CD4-positive, alpha-beta T cell treated with Interleukin-6 at 100 ng/mL for 8 hours (primary cell): ENCODE measurements around the gene CTAG2.
"Not testable (repeated sequence)": the region's sequence is repeated elsewhere in the genome, so short reads cannot be mapped to it uniquely, and the experiment has no call there.

Experiments used
- DNase-seq: peaks from one replicate; pipeline ENCODE4 v3.0.0-alpha.2; 2020; ENCODE audit warnings: mixed read lengths, low spot score

CTAG2 gene

DNA sequence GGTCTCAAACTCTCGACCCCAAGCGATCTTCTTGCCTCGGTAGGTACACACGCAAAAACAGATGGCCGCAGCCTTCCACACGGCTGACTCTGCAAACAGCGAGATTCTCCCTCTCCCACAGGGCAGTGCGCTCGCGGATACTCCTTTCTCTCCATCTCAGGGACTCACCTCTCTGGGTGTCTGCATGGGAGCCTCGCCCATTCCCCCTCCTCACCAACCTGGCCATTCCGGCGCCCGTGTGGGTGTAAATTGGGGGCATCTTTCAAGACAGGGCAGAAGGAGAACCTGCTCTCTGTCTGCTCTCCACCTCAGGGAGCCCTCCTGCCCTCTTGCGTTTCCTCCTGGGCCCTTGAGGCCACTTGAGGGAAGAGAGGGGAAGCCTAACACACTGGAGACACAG lies 4.4 kb downstream of the CTAG2 start:
- peak; percentile 0 for DNase-seq

DNA sequence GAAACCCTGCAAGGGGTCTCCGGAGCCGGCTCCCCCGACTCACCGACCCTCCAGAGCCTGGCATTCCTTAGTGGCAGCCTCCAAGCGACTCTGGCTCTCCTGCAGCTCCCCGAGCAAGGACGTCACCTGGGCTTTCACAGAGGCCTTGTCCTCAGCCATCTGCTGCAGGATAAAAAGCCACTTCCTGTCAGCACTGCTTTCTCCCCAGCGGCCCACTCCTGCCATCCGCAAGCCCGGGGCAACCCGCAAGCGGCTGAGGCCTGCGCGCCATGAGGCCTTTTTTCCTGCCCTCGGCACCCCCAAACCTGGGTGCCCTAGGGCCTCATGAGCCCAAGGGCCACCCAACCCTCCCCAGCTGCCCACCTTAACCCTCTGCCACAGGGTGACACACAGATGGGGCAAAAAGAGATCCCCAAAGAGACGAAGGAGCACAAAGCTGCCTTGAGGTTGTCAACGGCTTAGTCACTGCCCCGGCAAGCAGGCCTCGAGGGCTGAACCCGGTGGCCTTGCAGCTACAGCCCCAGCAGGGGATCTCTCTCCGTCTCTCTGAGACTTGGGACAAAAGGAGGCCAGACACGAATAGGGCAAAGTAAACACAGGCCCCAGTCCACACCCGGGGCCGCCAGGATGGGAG lies 7.5 kb downstream of the CTAG2 start:
- DNase-seq, result not testable (repeated sequence)

DNA sequence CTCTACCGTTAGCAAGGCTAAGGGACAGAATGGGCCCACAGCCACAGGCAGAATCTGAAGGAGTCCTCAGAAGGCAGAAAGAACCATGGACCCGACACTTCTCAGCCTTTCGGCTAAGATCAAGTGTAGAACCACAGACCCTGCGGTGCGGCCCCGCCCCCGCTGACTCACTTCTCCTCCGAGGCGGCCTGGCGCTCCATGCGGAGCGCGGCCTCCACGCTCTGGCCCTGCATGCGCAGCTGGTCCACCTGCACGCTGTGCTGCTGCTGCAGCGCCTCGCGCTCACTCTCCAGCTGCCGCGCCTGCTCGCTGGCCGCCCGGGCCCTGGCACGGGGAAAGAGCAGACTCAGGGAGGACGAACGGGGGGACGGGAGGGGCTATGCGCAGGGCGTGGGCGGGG lies 9.7 kb downstream of the CTAG2 start:
- not testable (repeated sequence) for DNase-seq

DNA sequence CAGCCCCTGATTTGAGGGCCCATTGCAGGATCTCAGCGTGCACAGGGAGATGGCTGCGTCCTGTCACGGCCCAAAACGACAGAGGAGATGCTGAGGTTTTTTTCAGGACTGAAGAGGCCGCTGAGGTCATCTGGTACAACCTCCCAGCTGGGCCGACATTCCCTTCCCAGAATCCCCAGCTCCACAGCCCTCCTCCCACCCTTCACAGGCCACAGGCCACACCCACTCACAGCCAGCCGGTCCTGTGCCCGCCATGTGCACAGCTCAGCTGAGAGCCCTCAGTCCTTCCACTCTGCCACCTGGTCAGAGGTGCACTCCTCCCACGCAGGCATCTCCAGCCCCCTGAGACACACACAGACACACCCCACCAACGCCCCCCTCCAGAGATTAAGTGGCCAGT lies 11.6 kb downstream of the CTAG2 start:
- DNase-seq, result not testable (repeated sequence)

DNA sequence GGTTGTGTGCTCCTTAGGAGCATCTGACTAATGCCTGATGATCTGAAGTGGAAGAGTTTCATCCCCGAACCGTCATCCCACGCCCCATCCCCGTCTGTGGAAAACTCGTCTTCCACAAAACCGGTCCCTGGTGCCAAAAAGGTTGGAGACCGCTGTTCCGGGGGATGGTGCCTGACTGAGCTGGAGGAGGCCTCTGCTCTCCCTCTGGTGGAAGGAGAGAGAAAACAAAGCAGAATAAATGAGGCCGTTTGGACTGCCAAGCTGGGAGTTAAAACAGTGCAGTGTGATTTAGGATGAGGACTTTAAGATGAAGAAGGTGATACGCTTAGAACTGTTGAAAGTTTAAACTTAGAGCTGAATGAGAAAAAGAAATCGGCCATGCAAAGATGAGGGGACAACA lies 19.7 kb downstream of the CTAG2 start:
- DNase-seq, result not testable (repeated sequence)

DNA sequence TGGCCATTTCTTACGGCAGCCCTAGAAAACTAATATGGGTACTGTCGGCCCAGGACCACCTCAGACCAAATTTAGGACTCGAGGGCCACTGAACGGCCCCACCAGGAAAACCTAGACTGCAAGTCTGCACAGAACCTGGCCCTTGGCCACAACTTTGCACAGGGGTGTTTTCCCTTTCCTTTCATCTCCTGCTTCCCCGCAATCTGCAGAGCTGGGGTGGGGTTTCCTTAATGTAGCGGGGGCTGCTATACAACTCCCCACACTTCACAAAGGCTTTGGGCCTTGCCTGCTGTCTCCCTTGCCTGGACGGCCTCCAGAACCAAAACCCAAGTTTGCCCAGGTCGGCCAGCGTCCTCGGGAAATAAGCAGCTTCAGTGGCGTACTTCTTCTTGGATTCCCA lies 22.4 kb downstream of the CTAG2 start:
- DNase-seq, result not testable (repeated sequence)

DNA sequence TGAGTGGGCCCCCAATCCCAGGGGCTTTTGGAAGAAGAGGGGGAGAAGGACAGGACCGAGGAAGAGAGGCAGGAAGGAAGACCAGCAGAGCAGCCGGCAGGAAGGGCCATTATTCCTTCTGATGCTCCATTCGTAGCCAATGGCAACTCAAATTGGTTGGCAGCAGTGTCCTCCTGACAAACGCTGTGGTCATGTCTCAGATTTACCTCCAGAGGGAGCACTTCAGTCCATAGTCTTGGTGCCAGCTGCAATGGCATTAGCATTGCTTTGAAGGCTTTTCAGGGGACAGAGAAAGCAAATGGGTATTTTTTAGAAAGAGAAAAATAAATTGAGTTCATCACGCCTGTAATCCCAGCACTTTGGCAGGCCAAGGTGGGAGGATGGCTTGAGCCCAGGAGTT lies 24.4 kb downstream of the CTAG2 start:
- DNase-seq, result not testable (repeated sequence)

DNA sequence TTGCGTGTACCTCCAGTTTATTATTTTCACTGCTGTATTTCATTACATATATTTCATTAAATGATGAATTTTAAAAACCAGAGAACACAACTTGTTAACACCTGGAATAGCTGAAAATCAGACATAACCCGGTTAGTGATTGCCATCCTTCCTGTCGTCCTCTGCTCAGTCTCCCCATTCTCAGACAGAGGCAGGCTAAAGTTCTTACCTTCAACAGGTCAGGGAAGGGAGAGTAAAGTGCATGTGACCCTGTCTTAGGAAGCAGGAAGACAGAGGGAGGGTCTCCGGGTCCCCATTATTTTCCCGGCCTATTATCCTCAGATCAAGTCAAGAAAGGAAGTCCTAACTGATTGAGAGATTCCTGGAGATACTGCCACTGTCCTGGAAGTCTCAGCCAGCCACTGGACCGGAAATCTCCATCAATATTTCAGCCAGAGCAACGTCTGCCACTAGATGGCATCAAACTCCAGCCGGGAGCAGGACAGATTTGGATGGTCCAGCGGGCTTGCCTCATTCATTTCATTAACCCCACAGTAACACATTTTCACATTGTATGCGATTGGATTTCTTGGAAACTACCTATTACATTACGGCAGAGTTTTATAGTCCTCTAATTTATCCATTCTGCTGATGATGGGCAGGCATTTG lies 32.5 kb downstream of the CTAG2 start:
- DNase-seq, result not testable (repeated sequence)

DNA sequence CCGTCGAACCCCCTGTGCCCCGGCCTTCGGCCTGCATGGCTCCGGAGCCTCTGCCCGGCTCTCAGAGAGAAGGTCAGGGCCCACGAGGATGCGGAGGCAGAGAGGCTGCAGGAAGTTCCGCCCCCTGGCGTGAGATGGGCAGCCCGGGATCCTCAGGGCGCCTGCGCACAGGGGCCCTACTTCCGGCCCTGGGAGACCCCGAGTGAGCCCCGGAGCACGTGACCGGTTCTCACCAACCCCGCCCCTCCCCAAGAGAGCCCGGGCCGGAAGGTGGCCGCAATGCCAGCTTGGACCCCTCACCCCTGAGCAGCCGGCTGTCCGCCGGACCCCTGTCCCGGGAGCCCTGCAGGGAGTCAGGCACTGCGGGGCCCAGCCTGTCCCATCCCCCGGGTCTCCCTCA lies 34.2 kb downstream of the CTAG2 start, which contains the start of gene CTAG1B:
TSS of gene CTAG1B (minus strand) at position 101 of the 400 bp plus-strand sequence. CDS start at position 37, 64 bp downstream.
- not testable (repeated sequence) for DNase-seq

DNA sequence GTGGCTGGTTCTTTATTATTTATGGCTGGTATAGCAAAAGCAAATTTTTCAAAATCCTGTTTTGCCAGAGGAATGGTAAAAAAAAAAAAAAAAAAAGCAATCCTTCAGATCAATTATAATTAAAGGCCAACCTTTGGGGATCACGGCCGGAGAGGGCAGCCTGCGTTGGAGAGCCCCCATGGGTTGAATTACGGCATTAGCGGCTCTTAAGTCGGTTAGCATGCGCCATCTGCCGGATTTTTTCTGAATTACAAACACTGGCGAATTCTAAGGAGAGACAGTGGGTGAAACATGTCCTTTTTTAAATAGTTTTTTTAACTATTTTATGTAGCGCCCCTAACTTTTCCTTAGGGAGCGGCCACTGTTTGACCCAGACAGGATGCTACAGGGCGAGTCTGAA lies 39.8 kb downstream of the CTAG2 start:
- DNase-seq, result not testable (repeated sequence)

DNA sequence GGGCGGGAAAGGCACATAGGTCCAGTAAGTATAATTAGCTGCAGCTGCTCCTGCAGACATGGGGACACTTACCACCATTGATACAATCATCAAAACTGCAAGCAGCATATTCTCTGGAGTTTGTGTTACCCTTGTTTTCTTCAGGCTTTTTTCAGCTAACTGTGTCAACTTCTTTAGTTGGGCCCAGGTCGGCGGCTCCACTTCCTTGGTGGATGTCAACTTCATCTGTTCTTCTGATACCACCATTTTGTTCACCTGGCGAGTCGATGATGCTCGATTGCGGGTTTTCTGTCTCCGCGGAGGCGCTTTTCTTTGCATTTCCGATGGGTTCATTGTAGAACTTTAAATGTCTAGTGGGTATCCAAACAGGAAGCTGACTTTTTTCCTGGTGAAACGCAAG lies 42.2 kb downstream of the CTAG2 start:
- not testable (repeated sequence) for DNase-seq

DNA sequence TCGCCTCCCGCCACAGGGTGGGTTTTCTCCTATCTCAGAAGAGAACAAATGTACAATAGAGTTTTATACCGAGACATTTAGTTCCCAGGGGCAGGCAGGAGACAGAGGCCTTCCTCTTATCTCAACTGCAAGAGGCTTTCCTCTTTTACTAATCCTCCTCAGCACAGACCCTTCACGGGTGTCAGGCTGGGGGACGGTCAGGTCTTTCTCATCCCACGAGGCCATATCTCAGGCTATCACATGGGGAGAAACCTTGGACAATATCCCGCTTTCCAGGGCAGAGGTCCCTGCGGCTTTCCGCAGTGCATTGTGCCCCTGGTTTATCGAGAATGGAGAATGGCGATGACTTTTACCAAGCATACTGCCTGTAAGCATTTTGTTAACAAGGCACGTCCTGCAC lies 44.6 kb downstream of the CTAG2 start:
- DNase-seq, result not testable (repeated sequence)

DNA sequence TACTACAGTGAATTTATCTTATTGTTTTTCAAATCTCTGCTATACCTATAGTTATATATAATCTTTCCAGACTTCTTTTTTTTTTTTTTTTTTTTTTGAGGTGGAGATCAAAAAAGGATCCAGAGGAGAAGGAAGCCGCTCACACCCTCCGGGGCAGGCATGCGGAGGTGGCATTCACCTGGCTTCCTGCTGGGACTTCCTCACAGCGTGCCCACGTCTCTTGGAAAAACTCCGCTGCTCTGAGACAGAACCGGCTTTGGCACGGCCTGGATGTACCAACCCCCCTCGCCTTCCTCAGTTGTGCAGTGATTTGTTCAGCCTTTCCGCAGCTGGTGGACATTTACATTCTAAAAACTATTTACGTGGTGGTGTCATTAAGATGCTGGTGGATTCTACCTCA lies 45.4 kb downstream of the CTAG2 start:
- DNase-seq, result not testable (repeated sequence)

DNA sequence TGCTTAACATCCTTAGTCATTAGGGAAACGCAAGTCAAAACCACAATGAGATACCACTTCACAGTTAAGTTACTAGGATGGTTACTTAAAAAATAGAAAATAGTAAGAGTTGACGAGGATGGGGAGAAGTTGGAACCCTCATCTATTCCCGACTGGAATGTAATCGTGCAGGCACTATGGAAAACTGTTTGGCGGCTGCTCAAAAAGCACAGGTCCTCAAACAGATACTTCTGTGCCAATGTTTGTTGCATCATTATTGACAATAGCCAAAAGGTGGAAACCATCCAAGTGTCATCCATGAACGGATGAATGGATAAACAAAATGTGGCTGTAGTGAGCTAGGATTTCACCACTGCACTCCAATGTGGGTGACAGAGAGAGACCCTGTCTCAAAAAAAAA lies 46.0 kb downstream of the CTAG2 start:
- no peak for DNase-seq

DNA sequence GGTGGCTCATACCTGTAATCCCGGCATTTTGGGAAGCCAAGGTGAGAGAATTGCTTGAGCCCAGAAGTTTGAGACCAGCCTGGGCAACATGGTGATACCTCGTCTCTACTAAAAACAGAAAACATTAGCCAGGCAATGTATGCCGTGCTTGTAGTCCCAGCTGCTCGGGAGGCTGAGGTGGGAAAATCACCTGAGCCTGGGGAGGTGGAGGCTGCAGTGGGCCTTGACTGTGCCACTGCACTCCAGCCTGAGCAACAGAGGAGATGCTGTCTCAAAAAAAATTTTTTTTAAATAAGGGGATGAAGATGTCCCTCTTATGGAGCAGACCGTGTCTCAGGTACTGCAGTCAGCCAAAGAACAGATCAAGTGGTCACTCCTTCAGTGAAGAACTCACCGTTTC lies 47.8 kb downstream of the CTAG2 start:
- DNase-seq, result no peak

DNA sequence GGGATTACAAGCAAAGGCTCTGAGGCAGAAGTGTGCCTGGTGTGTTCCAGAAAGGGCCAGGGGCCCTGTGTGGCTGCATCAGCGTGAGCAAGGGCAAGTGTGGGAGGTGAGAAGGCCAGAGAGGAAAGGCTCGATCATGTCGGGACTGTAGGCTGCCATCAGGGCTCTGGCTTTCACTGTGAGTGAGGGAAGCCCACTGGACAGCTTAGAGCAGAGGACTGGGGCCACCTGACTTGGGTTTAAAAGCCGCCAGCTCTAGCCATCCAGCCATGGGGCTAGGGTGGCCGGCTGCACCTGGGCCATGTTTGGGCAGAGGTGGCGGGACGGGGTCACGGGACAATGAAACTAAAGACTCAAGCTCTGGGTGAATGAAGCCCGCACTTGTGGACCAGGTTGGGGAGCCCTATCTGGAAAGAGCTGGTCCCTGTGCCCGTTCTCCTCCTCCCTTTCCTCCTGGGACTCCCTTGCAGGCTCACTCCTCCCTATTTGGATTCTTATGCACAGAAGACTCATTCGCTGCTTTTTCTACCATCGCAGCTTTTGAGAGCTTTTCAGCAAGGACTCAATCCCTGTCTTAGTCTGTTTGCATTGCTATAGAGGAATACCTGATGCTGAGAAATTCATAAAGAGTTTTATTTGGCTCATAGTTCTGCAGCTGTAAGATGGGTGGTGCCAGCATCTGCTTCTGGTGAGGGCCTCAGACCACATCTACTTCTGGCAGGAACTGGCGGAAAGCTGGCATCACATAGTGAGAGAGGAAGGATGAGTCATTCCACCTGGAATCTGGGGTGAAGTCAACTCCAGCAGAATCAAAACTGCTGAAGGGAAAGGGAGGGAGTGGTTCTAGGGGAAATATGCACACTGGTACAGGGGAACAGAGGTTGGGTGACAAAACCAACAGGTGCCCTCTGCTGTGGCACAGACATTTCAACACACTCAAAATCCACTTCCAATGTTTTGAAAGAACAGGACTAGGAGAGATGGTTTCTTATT lies 49.6 kb downstream of the CTAG2 start:
- no peak for DNase-seq

DNA sequence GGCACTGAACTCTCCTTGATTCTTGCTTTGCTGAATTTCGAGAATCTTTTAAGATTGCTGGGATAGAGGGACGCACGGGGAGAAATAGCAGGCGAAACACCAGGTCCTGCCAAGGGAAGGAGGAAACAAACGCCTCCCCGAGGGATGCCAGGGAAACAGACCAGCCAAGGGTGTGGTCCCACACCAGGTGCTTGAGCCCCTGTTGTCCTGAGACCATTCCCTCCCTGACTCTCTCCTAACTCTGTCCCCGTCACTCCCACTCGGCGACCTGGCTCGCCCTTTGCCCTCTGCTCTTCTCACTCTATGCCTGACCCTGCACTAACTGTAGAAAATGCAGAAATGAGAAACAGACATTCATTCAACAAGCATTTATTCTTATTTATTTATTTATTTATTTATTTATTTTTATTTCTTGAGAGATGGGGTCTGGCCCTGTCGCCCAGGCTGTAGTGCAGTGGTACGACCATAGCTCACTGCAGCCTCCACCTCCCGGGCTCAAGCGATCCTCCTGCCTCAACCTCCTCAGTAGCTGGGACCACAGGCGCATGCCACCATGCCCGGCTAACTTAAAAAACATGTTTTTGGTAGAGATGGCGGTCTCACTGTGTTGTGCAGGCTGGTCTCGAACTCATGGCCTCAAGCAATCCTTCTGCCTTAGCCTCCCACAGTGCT lies 50.5 kb downstream of the CTAG2 start:
- DNase-seq, result no peak

DNA sequence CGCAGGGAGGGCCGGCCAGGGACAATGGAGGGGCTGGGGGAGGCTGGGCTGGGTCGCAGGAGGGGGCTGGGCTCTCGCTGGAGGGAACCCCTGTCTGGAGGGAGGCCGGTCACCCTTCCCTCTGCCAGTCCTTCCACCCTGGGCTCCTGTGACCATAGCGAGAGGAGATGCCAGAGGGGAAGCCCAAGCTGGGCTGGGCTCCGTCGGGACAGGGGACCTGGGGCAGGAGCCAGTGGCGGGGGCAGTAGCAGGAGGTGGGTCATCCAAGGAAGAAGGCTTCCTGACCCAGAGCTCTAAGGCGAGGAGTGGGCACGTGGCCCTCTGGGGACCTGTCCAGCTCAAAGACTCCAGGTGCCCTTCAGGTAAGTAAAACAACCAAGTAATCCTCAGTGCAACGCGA lies 51.2 kb downstream of the CTAG2 start:
- DNase-seq, result no peak
